Cardiac fibroblast (primary cell): Measurements from ENCODE around the gene NDUFB4.
"Not testable (repeated sequence)": the region's sequence is repeated elsewhere in the genome, so short reads cannot be mapped to it uniquely, and the experiment has no call there.

Experiments used
- DNase-seq, 2 donors: peaks; one replicate each; pipeline versions ENCODE4 v3.0.0 to v3.0.0-alpha.2; 2010; ENCODE audit warnings: low read depth in 2 of 2
- H3K4me3 ChIP-seq, 2 donors: replicated peaks in 1 of 2; 1 replicate in 1 of 2; 2 replicates in 1 of 2; pipeline ENCODE4 v1.5.1; 2011; ENCODE audit warnings: low read depth in 2 of 2, low read length in 2 of 2, mild to moderate bottlenecking in 2 of 2, moderate library complexity in 1 of 2
- CTCF ChIP-seq: IDR thresholded peaks from one replicate; pipeline ENCODE4 v1.5.1; 2011; ENCODE audit warnings: low read depth, mild to moderate bottlenecking, low read length, inconsistent platforms

Gene NDUFB4

GRCh38 chr3:120604382-120604781 is 8.2 kb downstream of the NDUFB4 start:
- no peak for DNase-seq
- no peak for TF ChIP-seq CTCF
- no peak overlapping the region for H3K4me3 ChIP-seq

- DNase-seq: no peak
- H3K4me3 ChIP-seq: no peak overlapping the region
- no peak for TF ChIP-seq CTCF
Observed at GRCh38 chr3:120604784-120605183, 8.6 kb downstream of the NDUFB4 start.

- no peak overlapping the region for H3K4me3 ChIP-seq
- TF ChIP-seq CTCF: no peak
- DNase-seq: no peak
Observed at GRCh38 chr3:120608506-120608905, 12.4 kb downstream of the NDUFB4 start.

GRCh38 chr3:120614765-120615164 is 18.6 kb downstream of the NDUFB4 start:
- no peak for TF ChIP-seq CTCF
- no peak for DNase-seq
- no peak overlapping the region for H3K4me3 ChIP-seq

GRCh38 chr3:120615847-120616609 is 19.9 kb downstream of the NDUFB4 start:
- H3K4me3 ChIP-seq: no peak overlapping the region
- no peak for TF ChIP-seq CTCF
- DNase-seq: peak; percentile 74 to 98

GRCh38 chr3:120616745-120617144 is 20.6 kb downstream of the NDUFB4 start:
- DNase-seq, H3K4me3 ChIP-seq: not testable (repeated sequence)

GRCh38 chr3:120622457-120622856 is 26.3 kb downstream of the NDUFB4 start:
- no peak overlapping the region for H3K4me3 ChIP-seq
- no peak for TF ChIP-seq CTCF
- no peak for DNase-seq
